Measurements from ENCODE around the gene FMN2.

The FMN2 gene

GRCh38 chr1:240151136-240151735, 59.6 kb downstream of the FMN2 start:
- no peak overlapping the region for H3K4me3 ChIP-seq (ENCODE audit: low read depth, low read length)
- no peak for DNase-seq (ENCODE audit: low read depth)

DNA sequence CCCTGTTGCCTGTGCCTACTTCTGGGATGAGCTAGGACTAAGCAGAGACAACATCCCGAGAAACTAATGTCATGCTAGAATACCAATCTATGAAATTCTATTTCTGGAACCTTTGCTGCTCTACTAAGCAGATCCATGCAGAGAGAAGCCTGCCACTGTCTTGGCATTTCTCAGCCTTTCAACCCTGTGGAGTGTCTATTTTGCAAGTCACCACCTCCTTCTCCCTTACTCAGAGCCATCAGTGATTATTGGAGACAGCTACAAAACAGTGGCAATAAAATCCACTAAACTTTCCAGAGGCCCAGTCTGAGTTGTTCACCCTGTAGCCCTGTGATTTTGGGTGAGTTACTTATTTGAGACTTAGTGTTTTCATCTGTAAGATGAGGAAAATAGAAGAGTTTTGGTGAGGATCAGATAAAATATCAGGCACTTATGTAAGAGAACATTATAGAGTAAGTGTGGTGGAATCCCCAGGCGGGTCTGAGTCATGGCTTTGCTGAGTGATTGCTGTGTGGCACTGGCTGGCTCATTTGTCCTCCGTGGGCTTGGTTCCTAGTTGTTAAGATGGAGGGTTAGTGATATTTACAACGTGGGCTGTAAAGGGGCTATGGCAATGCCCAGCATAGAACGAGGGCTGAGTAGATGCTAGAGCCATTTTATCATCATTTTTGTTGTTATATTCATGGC, 61.1 kb downstream of the FMN2 start:
- H3K4me3 ChIP-seq (ENCODE audit: low read depth, low read length): no peak overlapping the region
- TF ChIP-seq, protein P1, sequence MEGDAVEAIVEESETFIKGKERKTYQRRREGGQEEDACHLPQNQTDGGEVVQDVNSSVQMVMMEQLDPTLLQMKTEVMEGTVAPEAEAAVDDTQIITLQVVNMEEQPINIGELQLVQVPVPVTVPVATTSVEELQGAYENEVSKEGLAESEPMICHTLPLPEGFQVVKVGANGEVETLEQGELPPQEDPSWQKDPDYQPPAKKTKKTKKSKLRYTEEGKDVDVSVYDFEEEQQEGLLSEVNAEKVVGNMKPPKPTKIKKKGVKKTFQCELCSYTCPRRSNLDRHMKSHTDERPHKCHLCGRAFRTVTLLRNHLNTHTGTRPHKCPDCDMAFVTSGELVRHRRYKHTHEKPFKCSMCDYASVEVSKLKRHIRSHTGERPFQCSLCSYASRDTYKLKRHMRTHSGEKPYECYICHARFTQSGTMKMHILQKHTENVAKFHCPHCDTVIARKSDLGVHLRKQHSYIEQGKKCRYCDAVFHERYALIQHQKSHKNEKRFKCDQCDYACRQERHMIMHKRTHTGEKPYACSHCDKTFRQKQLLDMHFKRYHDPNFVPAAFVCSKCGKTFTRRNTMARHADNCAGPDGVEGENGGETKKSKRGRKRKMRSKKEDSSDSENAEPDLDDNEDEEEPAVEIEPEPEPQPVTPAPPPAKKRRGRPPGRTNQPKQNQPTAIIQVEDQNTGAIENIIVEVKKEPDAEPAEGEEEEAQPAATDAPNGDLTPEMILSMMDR (conservative IDR thresholded peaks at IDR 0.05; ENCODE audit: low read depth, low read length): no peak
- no peak for DNase-seq (ENCODE audit: low read depth)

More at GRCh38 chr1:240151136-240151735, 59.6 kb downstream of the FMN2 start:
- TF ChIP-seq, protein P1 (conservative IDR thresholded peaks at IDR 0.05; ENCODE audit: low read depth, low read length): no peak

DNA sequence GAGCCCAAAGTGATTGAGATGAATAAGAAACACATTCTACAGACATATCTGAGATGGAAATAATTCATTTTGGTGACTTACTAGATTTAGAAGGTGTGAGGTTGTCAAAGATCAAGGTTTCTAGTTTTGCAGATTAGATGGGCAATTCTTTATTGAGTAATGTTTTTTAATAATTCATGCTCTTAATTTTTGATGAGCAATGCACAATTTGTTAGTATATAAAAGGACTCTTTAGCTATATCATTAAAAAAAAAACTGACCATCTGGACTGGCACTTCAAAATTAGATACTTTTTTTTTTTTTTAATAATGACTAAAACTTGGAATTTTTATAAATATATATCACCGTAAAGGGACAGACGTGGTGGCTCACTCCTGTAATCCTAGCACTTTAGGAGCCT, 63.9 kb downstream of the FMN2 start:
- TF ChIP-seq, protein P1 (conservative IDR thresholded peaks at IDR 0.05; ENCODE audit: low read depth, low read length): no peak
- DNase-seq (ENCODE audit: low read depth): no peak
- no peak overlapping the region for H3K4me3 ChIP-seq (ENCODE audit: low read depth, low read length)

- TF ChIP-seq, protein P1 (conservative IDR thresholded peaks at IDR 0.05; ENCODE audit: low read depth, low read length): no peak
- DNase-seq (ENCODE audit: low read depth): no peak
- H3K4me3 ChIP-seq (ENCODE audit: low read depth, low read length): no peak overlapping the region
Measured at GRCh38 chr1:240164742-240165141, 73.1 kb downstream of the FMN2 start.

DNA sequence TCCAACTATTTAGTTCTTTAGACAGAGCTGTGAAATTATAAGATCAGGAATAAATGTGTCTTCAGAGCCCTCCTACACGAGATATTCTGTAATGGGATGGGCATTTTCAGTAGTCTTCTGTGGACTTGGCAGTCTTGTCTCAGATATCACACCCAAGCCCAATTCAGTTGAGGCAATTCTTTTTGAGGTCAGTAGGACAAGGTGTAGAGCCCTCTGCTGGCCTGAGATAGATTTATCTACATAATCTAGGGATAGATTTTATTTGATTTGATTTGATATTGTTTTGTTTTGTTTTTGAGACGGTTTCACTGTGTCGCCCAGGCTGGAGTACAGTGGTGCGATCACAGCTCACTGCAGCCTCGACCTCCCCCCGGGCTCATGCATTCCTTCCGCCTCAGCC, 77.5 kb downstream of the FMN2 start:
- H3K4me3 ChIP-seq (ENCODE audit: low read depth, low read length): no peak overlapping the region
- peak; percentile 16 for DNase-seq (ENCODE audit: low read depth)
- TF ChIP-seq, protein P1 (conservative IDR thresholded peaks at IDR 0.05; ENCODE audit: low read depth, low read length): peak; percentile 33

- TF ChIP-seq, protein P1 (conservative IDR thresholded peaks at IDR 0.05; ENCODE audit: low read depth, low read length): no peak
Measured at GRCh38 chr1:240170266-240170665, 78.6 kb downstream of the FMN2 start.

GRCh38 chr1:240170806-240171205, 79.1 kb downstream of the FMN2 start:
- DNase-seq (ENCODE audit: low read depth): no peak
- TF ChIP-seq, protein P1 (conservative IDR thresholded peaks at IDR 0.05; ENCODE audit: low read depth, low read length): no peak
- no peak overlapping the region for H3K4me3 ChIP-seq (ENCODE audit: low read depth, low read length)

More at GRCh38 chr1:240170266-240170665, 78.6 kb downstream of the FMN2 start:
- no peak for DNase-seq (ENCODE audit: low read depth)
- no peak overlapping the region for H3K4me3 ChIP-seq (ENCODE audit: low read depth, low read length)

Measured in choroid plexus epithelial cell (primary cell).